ENCODE measurements around the gene TMEM255B. TPM values are rescaled to one million over a fixed set of nuclear protein-coding genes. Genes with fewer than 3 reads are reported as not detected.

The TMEM255B gene
- total RNA-seq, 1 experiment from 2014 or later = 4.7 TPM

GRCh38 chr13:113813749-113814434 lies 54.9 kb downstream of the TMEM255B start:
- H3K4me3 Mint-ChIP-seq = no peak overlapping the region
- no peaks in the 10 kb centered on the region for H3K36me3 Mint-ChIP-seq
- H3K9me3 Mint-ChIP-seq = peaks cover 3% of the 10 kb centered on the region; the same call in 1 of the 2 replicates
- H3K27me3 Mint-ChIP-seq (ENCODE audit: low read depth) = no peaks in the 10 kb centered on the region; the same call in 1 of the 2 replicates
- ATAC-seq (no peak), DNase-seq (ENCODE audit: low spot score) (no peak)
- peaks cover 6% of the 10 kb centered on the region for H3K4me1 Mint-ChIP-seq
- ChIA-PET POLR2A (no interaction called here), CTCF (interaction anchor here (0.6 to 1.4 kb wide), 7 partner anchors 12 to 415 kb away, joined by 3 to 6 read pairs (median 3); partner anchors contain the start of gene TMEM255B)
- peak overlapping the region; percentile 43; the same call in 1 of the 2 replicates for H3K27ac Mint-ChIP-seq
- TF ChIP-seq FOXJ3 (CRISPR knock-in tag; IDR thresholded peaks at IDR 0.05; ENCODE audit: borderline replicate concordance) = no peak
- no peak for TF ChIP-seq JUN (CRISPR knock-in tag; IDR thresholded peaks at IDR 0.05)
- TF ChIP-seq NFATC4 (CRISPR knock-in tag; IDR thresholded peaks at IDR 0.05) = no peak
- TF ChIP-seq, protein P1, sequence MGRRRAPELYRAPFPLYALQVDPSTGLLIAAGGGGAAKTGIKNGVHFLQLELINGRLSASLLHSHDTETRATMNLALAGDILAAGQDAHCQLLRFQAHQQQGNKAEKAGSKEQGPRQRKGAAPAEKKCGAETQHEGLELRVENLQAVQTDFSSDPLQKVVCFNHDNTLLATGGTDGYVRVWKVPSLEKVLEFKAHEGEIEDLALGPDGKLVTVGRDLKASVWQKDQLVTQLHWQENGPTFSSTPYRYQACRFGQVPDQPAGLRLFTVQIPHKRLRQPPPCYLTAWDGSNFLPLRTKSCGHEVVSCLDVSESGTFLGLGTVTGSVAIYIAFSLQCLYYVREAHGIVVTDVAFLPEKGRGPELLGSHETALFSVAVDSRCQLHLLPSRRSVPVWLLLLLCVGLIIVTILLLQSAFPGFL (CRISPR knock-in tag; IDR thresholded peaks at IDR 0.05; ENCODE audit: borderline replicate concordance) = no peak
- TF ChIP-seq CDX4 (CRISPR knock-in tag; IDR thresholded peaks at IDR 0.05; ENCODE audit: borderline replicate concordance) = no peak
- TF ChIP-seq ZSCAN18 (CRISPR knock-in tag; IDR thresholded peaks at IDR 0.05) = no peak
- TF ChIP-seq, protein P2, sequence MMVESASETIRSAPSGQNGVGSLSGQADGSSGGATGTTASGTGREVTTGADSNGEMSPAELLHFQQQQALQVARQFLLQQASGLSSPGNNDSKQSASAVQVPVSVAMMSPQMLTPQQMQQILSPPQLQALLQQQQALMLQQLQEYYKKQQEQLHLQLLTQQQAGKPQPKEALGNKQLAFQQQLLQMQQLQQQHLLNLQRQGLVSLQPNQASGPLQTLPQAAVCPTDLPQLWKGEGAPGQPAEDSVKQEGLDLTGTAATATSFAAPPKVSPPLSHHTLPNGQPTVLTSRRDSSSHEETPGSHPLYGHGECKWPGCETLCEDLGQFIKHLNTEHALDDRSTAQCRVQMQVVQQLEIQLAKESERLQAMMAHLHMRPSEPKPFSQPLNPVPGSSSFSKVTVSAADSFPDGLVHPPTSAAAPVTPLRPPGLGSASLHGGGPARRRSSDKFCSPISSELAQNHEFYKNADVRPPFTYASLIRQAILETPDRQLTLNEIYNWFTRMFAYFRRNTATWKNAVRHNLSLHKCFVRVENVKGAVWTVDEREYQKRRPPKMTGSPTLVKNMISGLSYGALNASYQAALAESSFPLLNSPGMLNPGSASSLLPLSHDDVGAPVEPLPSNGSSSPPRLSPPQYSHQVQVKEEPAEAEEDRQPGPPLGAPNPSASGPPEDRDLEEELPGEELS (CRISPR knock-in tag; IDR thresholded peaks at IDR 0.05) = no peak
- TF ChIP-seq ATF3 (CRISPR knock-in tag; conservative IDR thresholded peaks at IDR 0.05) = no peak
- no peak for TF ChIP-seq SMAD4 (CRISPR knock-in tag; IDR thresholded peaks at IDR 0.05)
- TF ChIP-seq JAZF1 (CRISPR knock-in tag; IDR thresholded peaks at IDR 0.05) = no peak
- TF ChIP-seq, protein P3, sequence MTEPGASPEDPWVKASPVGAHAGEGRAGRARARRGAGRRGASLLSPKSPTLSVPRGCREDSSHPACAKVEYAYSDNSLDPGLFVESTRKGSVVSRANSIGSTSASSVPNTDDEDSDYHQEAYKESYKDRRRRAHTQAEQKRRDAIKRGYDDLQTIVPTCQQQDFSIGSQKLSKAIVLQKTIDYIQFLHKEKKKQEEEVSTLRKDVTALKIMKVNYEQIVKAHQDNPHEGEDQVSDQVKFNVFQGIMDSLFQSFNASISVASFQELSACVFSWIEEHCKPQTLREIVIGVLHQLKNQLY (CRISPR knock-in tag; IDR thresholded peaks at IDR 0.05) = no peak
- TF ChIP-seq ETV6 (CRISPR knock-in tag; IDR thresholded peaks at IDR 0.05) = no peak
- TF ChIP-seq IRF2 (CRISPR knock-in tag; IDR thresholded peaks at IDR 0.05; ENCODE audit: borderline replicate concordance, low read depth) = no peak
- no peak for TF ChIP-seq NR1H2 (CRISPR knock-in tag; IDR thresholded peaks at IDR 0.05)

GRCh38 chr13:113814435-113814821 lies 55.4 kb downstream of the TMEM255B start:
- H3K4me3 Mint-ChIP-seq = no peak overlapping the region
- POLR2A ChIA-PET = no interaction called here
- ATAC-seq (no peak), DNase-seq (ENCODE audit: low spot score) (no peak)
- H3K36me3 Mint-ChIP-seq = no peaks in the 10 kb centered on the region
- H3K9me3 Mint-ChIP-seq = peaks cover 3% of the 10 kb centered on the region; the same call in 1 of the 2 replicates
- peak overlapping the region; percentile 43; the same call in 1 of the 2 replicates for H3K27ac Mint-ChIP-seq
- no peaks in the 10 kb centered on the region; the same call in 1 of the 2 replicates for H3K27me3 Mint-ChIP-seq (ENCODE audit: low read depth)
- peaks cover 6% of the 10 kb centered on the region for H3K4me1 Mint-ChIP-seq
- CTCF ChIA-PET = interaction anchor here (0.8 to 1.4 kb wide), 5 partner anchors 12 to 414 kb away, joined by 3 to 6 read pairs (median 3); partner anchors contain the start of gene TMEM255B
- no peak for TF ChIP-seq HMGA2 (CRISPR knock-in tag; IDR thresholded peaks at IDR 0.05)
- TF ChIP-seq, protein P4, sequence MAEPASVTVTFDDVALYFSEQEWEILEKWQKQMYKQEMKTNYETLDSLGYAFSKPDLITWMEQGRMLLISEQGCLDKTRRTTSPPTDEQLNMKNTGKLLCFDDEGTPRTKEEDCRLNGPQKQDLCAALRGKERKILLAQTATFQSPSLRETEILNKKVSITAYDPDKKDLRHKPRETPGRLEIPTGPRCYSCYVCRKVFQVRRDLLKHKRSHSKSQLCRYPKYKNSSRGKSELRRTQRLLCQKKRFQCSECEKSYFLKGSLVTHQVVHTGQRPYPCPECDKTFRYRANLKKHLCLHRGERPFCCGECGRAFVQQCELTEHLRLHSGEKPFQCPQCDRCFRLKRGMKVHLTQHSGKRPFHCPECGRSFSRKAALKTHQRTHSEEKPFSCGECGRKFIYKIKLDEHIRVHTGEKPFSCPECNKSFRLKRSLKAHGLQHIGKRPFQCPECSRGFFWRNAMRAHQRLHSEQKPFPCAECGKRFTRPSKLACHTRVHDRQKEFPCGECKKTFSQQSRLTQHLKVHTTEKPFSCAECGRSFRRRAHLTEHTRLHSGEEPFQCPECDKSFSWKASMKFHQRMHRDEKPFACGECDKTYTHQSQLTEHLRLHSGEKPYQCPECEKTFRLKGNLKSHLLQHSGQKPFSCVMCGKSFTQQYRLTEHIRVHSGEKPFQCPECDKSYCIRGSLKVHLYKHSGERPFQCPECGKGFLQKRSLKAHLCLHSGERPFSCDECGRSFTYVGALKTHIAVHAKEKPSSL (CRISPR knock-in tag; conservative IDR thresholded peaks at IDR 0.05) = no peak
- no peak for TF ChIP-seq ARID4B (CRISPR knock-in tag; IDR thresholded peaks at IDR 0.05; ENCODE audit: borderline replicate concordance)
- TF ChIP-seq ZNF396 (CRISPR knock-in tag; IDR thresholded peaks at IDR 0.05; ENCODE audit: borderline replicate concordance) = no peak
- TF ChIP-seq SOX15 (CRISPR knock-in tag; IDR thresholded peaks at IDR 0.05) = no peak
- TF ChIP-seq CDX4 (CRISPR knock-in tag; IDR thresholded peaks at IDR 0.05; ENCODE audit: borderline replicate concordance) = no peak
- no peak for TF ChIP-seq FOXP1 (CRISPR knock-in tag; IDR thresholded peaks at IDR 0.05; ENCODE audit: borderline replicate concordance)
